BLaER1 treated with 17β-estradiol and CSF1 and Interleukin-3, amounts not matched to agents 10 nM and 100 nM (cell line): ENCODE data around the gene OR6B2.
A peak's percentile ranks its signal among the peaks of the same experiment; 100 is the strongest.

Experiments used
- H3K27ac ChIP-seq, 11 experiments: shearing (Covaris generic); formaldehyde crosslinking; 2 replicates each; pipeline ENCODE4 v1.8.1; 2022
- H3K27me3 ChIP-seq, 11 experiments: shearing (Covaris generic); formaldehyde crosslinking; 2 replicates each; pipeline ENCODE4 v1.8.1; 2022
- H3K36me3 ChIP-seq, 11 experiments: shearing (Covaris generic); formaldehyde crosslinking; 2 replicates each; pipeline ENCODE4 v1.8.1; 2022
- H3K4me1 ChIP-seq, 10 experiments: shearing (Covaris generic); formaldehyde crosslinking; 2 replicates each; pipeline ENCODE4 v1.8.1; 2022
- H3K4me2 ChIP-seq, 11 experiments: shearing (Covaris generic); formaldehyde crosslinking; 2 replicates each; pipeline ENCODE4 v1.8.1; 2022
- H3K4me3 ChIP-seq, 10 experiments: shearing (Covaris generic); formaldehyde crosslinking; 2 replicates each; pipeline ENCODE4 v1.8.1; 2022
- H3K9ac ChIP-seq, 11 experiments: shearing (Covaris generic); formaldehyde crosslinking; 2 replicates each; pipeline ENCODE4 v1.8.1; 2022
- H3K9me3 ChIP-seq, 11 experiments: shearing (Covaris generic); formaldehyde crosslinking; replicated peaks in 1 of 11; 2 replicates each; pipeline ENCODE4 v1.8.1; 2022
- H4K20me1 ChIP-seq, 11 experiments: shearing (Covaris generic); formaldehyde crosslinking; 2 replicates each; pipeline ENCODE4 v1.8.1; 2022
- Cebpa-rat ChIP-seq, 11 experiments: shearing (Covaris generic); IDR thresholded peaks; 2 replicates each; pipeline ENCODE4 v1.8.1; 2022

OR6B2 gene

DNA sequence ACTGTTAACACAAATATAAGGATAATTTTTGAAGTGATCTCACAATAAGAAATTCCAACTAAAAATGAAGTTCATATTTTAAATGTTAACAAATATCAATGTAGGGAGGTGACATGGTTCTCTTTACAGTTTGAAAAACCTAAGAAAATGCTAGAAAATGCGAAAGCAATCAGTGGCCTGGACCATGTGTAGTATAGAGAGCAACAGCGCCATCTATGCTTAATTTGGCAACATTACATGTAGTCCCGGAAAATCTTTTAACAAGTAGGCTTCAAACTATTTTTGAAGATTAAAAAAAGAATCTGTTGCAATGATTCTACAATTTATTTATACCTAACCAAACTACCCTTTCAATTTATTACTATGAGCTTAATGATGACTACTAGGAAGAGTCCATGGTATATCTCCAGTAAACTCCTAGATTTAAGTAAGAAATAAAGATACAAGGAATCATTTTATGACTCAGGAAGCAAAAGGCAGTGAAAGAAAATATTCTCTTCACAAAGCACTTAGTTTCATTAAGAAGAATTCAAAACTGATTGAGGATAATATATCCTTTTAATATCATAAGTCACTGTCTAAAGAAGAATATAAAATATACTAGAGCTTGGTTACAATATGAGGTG is 38.4 kb downstream of the OR6B2 start:
- H4K20me1 ChIP-seq = peaks cover 0 to 48% (median 7%) of the 10 kb centered on the region in 11 experiments; a peak in 7 of 22 replicates
- no peak overlapping the region for H3K27ac ChIP-seq
- peaks cover 63 to 93% (median 80%) of the 10 kb centered on the region in 11 experiments for H3K36me3 ChIP-seq
- TF ChIP-seq Cebpa-rat (IDR thresholded peaks at IDR 0.05) = no peak
- no peak overlapping the region for H3K4me3 ChIP-seq
- no peak overlapping the region for H3K4me2 ChIP-seq
- peaks cover 0 to 16% (median 6%) of the 10 kb centered on the region in 10 experiments; a peak in 6 of 20 replicates for H3K4me1 ChIP-seq
- H3K9me3 ChIP-seq = peaks cover 0 to under 1% (median 0%) of the 10 kb centered on the region in 11 experiments; a peak in 1 of 22 replicates
- no peak overlapping the region for H3K9ac ChIP-seq
- no peaks in the 10 kb centered on the region for H3K27me3 ChIP-seq

DNA sequence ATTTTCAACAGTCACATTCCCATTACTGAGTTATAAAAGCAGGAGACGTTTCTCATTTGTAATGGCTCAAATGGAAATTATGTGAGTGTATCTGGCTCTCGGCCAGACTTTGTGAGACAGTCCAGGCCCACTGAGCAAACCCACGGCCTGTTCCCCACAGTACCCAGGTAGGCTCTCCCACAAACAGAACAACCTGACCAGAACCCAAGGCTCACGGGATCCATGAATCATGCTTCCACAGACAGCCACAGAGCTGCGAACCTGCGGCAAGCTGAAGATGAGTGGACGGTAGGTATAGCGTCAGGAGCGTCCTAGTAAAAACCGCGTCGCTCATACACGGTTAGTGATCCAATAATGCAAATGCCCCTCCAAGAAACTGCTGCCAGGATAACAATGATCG is 39.3 kb downstream of the OR6B2 start:
- H3K4me3 ChIP-seq = no peak overlapping the region
- H4K20me1 ChIP-seq = peaks cover 0 to 44% (median 7%) of the 10 kb centered on the region in 11 experiments; a peak in 7 of 22 replicates
- no peak overlapping the region for H3K4me2 ChIP-seq
- 0 out of 22 replicates have a peak overlapping the region, but pooled peaks of 2 of the 11 experiments have one; percentile 3 to 14 for H3K9ac ChIP-seq
- H3K27me3 ChIP-seq = no peaks in the 10 kb centered on the region
- no peak for TF ChIP-seq Cebpa-rat (IDR thresholded peaks at IDR 0.05)
- no peak overlapping the region for H3K27ac ChIP-seq
- peaks cover 68 to 93% (median 80%) of the 10 kb centered on the region in 11 experiments for H3K36me3 ChIP-seq
- H3K4me1 ChIP-seq = peaks cover 0 to 16% (median 6%) of the 10 kb centered on the region in 10 experiments; a peak in 9 of 20 replicates
- H3K9me3 ChIP-seq = peaks cover 3 to 8% (median 5%) of the 10 kb centered on the region in 11 experiments; a peak in 21 of 22 replicates

DNA sequence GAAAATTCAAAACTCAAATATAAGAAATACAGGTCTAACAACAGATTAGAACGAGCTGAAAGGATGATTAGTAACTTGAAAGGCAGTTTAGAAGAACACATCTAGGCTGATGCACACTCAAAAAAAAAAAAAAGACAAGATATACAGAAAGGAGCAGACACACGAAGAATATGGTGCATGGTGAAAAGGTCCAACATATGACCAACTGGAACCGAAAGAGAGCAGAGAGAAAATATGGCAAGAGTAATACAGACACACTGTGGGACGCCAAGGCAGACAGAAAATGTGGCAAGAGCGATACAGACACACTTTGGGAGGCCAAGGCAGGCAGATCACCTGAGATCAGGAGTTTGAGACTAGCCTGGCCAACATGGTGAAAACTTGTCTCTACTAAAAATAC is 44.9 kb downstream of the OR6B2 start:
- Histone ChIP-seq H3K27me3 (no peaks in the 10 kb centered on the region), H3K4me3 (peak overlapping the region in 4 of 10 experiments; percentile 3 to 56 (median 45); a peak in 2 of 20 replicates), H3K9me3 (peaks cover 10 to 19% (median 13%) of the 10 kb centered on the region in 11 experiments), H3K27ac (peak overlapping the region in 9 of 11 experiments; percentile 75 to 95 (median 85); a peak in 16 of 22 replicates), H3K4me2 (peak overlapping the region in 9 of 11 experiments; percentile 88 to 98 (median 92); a peak in 17 of 22 replicates), H3K4me1 (peaks cover 28 to 59% (median 54%) of the 10 kb centered on the region in 10 experiments), H4K20me1 (peaks cover 0 to 16% (median 0%) of the 10 kb centered on the region in 11 experiments; a peak in 3 of 22 replicates), H3K36me3 (peaks cover 65 to 80% (median 73%) of the 10 kb centered on the region in 11 experiments), H3K9ac (peak overlapping the region in 4 of 11 experiments; percentile 73 to 80 (median 80); a peak in 7 of 22 replicates)
- TF ChIP-seq Cebpa-rat (IDR thresholded peaks at IDR 0.05) = no peak

DNA sequence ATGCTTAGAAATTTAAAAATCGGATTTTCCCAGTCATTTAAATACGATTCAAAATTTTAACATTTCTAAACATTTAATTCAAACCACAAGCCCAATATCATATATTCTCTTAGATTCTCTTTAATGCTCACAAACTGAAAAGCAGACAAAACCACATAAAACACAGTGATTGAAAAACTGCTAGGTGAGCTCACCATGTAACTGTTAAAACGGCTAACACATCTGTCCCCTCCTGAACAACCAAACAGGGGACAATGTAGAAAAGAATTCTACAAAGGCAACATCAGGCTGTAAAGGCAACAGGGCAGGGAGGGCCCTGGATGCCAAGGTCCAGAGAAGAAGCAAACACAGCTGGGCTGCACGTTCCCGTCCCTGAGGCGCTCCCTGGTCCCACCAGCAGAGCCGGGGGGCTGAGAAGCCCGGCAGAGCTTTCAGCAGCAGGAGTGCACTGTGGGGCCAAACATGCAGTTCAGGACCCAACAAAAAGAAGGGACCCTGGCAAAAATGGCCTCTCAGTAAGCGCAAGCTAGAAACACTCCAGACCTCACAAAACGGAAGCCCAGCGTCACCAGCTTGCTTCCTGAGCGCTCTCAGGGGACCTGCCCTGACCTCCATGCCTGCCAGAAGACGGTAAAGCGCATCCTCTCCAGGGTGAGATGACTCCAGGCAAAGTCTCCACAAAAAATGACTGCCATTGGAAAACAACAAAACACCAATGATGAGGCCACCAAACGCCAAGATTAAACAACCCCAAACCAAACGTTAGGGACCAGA is 45.6 kb downstream of the OR6B2 start:
- Histone ChIP-seq H3K9ac (peak overlapping the region; percentile 43 to 80 (median 75); a peak in 20 of 22 replicates), H3K4me2 (peak overlapping the region; percentile 74 to 98 (median 91))

DNA sequence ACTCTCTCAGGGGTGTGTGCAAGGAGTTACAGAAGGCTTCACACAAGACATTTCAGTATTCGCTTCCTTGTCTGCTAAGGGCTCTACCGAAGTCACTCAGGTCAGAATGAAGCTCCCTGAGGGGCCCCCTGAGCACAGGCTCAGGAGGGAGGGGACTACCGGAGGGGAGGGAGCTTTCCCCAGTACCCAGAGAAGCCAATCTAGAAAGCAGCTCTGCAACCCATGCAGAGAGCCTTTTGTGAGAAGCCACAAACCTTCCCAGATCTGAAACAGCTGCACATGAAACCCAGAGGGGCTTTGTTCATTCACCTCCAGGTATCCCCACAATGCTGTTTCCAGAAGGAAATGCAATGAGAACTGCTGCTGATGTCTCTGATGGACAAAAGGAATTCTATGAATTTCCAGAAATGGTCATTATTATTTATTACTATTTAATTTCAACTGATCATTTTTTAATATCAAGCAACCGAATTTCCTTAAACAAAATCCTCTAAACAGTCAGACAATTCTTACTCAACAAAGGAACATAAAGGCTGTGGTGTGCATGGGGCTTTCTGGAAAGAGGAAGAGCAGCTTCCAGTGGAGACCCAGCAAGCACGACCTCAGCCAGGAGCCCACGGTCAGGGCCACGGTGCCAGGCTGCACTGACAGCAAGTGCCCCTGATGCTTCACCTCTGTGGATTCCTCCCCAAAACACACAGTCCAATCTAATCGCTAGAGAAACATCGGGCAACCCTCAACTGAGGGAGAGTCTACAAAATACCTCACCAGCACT is 47.0 kb downstream of the OR6B2 start:
- H3K36me3 ChIP-seq = peaks cover 62 to 79% (median 72%) of the 10 kb centered on the region in 11 experiments
- TF ChIP-seq Cebpa-rat (IDR thresholded peaks at IDR 0.05) = no peak
- peak overlapping the region; percentile 16 to 80 (median 54); a peak in 19 of 22 replicates for H3K9ac ChIP-seq
- peaks cover 10 to 19% (median 13%) of the 10 kb centered on the region in 11 experiments for H3K9me3 ChIP-seq
- no peaks in the 10 kb centered on the region for H3K27me3 ChIP-seq
- H3K4me3 ChIP-seq = no peak overlapping the region; a peak in 1 of 20 replicates
- H3K27ac ChIP-seq = peak overlapping the region in 10 of 11 experiments; percentile 10 to 95 (median 85); a peak in 19 of 22 replicates
- H3K4me2 ChIP-seq = peak overlapping the region; percentile 69 to 98 (median 91)
- peaks cover 0 to 20% (median 0%) of the 10 kb centered on the region in 11 experiments; a peak in 3 of 22 replicates for H4K20me1 ChIP-seq
- H3K4me1 ChIP-seq = peaks cover 28 to 64% (median 57%) of the 10 kb centered on the region in 10 experiments

More for the DNA sequence above, 45.6 kb downstream of the OR6B2 start:
- Histone ChIP-seq H3K36me3 (peaks cover 66 to 80% (median 73%) of the 10 kb centered on the region in 11 experiments), H3K27ac (peak overlapping the region in 10 of 11 experiments; percentile 54 to 95 (median 85); a peak in 20 of 22 replicates), H3K4me1 (peaks cover 28 to 64% (median 57%) of the 10 kb centered on the region in 10 experiments), H4K20me1 (peaks cover 0 to 23% (median 0%) of the 10 kb centered on the region in 11 experiments; a peak in 3 of 22 replicates), H3K9me3 (peaks cover 10 to 19% (median 13%) of the 10 kb centered on the region in 11 experiments), H3K27me3 (no peaks in the 10 kb centered on the region), H3K4me3 (peak overlapping the region in 9 of 10 experiments; percentile 20 to 56 (median 46); a peak in 14 of 20 replicates)
- no peak for TF ChIP-seq Cebpa-rat (IDR thresholded peaks at IDR 0.05)
